ENCODE data around the gene EPHB2. TPM values are rescaled to one million over a fixed set of nuclear protein-coding genes. Genes with fewer than 3 reads are reported as not detected.

Gene EPHB2
- total RNA-seq, 1 donor from 2014 or later: 6.0 TPM

DNA sequence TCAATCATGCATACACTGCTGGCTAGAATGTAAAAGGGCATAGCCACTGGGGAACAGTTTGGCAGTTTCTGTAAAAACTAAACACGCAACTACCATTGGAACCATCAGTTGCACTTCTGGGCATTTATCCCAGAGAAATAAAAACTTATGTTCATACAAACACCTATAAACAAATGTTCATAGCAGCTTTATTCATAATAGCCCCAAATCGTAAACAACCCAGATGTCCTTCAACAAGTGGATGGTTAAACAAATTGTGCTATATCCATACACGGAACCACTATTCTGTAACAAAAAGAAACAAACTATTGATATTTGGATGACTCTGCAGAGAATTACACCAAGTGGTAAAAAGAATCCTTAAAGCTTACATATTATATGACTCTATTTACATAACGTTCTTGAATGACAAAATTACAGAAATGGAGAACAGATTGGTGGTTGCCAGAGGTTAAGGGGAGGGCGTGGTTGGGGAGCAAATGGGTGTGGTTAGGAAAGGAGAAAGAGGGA is 239.2 kb downstream of the EPHB2 start:
- ATAC-seq (no peak), DNase-seq (no peak)
- H3K4me1 ChIP-seq: no peaks in the 10 kb centered on the region
- H3K36me3 ChIP-seq: no peaks in the 10 kb centered on the region
- TF ChIP-seq, protein P1, sequence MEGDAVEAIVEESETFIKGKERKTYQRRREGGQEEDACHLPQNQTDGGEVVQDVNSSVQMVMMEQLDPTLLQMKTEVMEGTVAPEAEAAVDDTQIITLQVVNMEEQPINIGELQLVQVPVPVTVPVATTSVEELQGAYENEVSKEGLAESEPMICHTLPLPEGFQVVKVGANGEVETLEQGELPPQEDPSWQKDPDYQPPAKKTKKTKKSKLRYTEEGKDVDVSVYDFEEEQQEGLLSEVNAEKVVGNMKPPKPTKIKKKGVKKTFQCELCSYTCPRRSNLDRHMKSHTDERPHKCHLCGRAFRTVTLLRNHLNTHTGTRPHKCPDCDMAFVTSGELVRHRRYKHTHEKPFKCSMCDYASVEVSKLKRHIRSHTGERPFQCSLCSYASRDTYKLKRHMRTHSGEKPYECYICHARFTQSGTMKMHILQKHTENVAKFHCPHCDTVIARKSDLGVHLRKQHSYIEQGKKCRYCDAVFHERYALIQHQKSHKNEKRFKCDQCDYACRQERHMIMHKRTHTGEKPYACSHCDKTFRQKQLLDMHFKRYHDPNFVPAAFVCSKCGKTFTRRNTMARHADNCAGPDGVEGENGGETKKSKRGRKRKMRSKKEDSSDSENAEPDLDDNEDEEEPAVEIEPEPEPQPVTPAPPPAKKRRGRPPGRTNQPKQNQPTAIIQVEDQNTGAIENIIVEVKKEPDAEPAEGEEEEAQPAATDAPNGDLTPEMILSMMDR (IDR thresholded peaks at IDR 0.05): no peak
- no peak overlapping the region for H3K27ac ChIP-seq
- H3K4me3 ChIP-seq: no peak overlapping the region
- peaks cover 42% of the 10 kb centered on the region for H3K27me3 ChIP-seq
- H3K9me3 ChIP-seq: no peaks in the 10 kb centered on the region
- intact Hi-C loops (cut with DNase I): no loop called here

- Histone ChIP-seq H3K36me3 (no peaks in the 10 kb centered on the region), H3K9me3 (no peaks in the 10 kb centered on the region), H3K27me3 (peaks cover 47% of the 10 kb centered on the region), H3K4me1 (no peaks in the 10 kb centered on the region), H3K27ac (no peak overlapping the region), H3K4me3 (no peak overlapping the region)
- TF ChIP-seq, protein P1 (IDR thresholded peaks at IDR 0.05): no peak
- intact Hi-C loops (cut with DNase I): no loop called here
- ATAC-seq: no peak
- no peak for DNase-seq
Measured at GRCh38 chr1:22951796-22952195, 241.2 kb downstream of the EPHB2 start.

DNA sequence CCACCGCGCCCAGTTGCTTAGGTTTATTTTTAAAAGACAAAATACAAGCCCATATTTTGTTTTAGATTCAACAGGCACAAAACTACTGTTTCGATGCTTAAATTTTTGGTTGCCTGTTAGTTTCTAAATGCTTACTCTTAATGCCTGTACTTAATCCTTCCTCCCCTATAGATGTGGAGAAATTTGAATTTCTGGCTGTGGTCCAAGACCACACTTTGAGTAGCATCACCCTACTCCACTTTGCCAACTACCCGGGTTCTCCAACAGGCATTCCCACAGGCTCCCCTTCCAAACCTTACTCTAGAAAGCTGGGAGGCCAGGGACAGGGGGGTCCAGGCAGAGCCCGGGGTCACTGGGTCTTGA is 242.0 kb downstream of the EPHB2 start:
- TF ChIP-seq, protein P1 (IDR thresholded peaks at IDR 0.05): no peak
- DNase-seq (no peak), ATAC-seq (no peak)
- intact Hi-C loops (cut with DNase I): no loop called here
- Histone ChIP-seq H3K4me3 (no peak overlapping the region), H3K27ac (no peak overlapping the region), H3K9me3 (no peaks in the 10 kb centered on the region), H3K27me3 (peaks cover 47% of the 10 kb centered on the region), H3K4me1 (no peaks in the 10 kb centered on the region), H3K36me3 (no peaks in the 10 kb centered on the region)

GRCh38 chr1:22953057-22953739 is 242.6 kb downstream of the EPHB2 start:
- Histone ChIP-seq H3K4me1 (no peaks in the 10 kb centered on the region), H3K36me3 (no peaks in the 10 kb centered on the region), H3K27me3 (peaks cover 47% of the 10 kb centered on the region), H3K27ac (no peak overlapping the region), H3K4me3 (no peak overlapping the region), H3K9me3 (no peaks in the 10 kb centered on the region)
- peak; percentile 23 for ATAC-seq
- no peak for DNase-seq
- TF ChIP-seq, protein P1 (IDR thresholded peaks at IDR 0.05): no peak
- intact Hi-C loops (cut with DNase I): no loop called here

DNA sequence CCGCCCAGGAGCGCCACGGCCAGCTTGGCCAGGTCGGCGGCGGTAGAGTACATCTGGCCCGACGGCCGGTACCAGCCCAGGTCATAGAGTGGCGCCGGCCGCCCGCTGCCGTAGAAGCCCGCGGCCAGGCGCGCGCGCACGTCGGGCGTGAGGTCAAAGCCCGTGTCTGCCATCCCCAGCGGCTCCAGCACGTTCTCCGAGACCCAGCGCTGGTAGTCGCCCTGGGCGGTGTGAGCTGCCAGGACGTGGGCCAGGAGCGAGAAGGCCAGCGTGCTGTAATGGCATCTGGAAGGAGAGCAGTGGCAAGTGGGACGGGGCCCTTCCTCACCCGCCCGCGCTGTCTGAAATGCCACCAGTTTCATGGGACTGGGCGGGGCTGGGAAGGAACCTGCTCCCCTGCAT is 243.1 kb downstream of the EPHB2 start:
- intact Hi-C loops (cut with DNase I): no loop called here
- Histone ChIP-seq H3K4me3 (no peak overlapping the region), H3K4me1 (no peaks in the 10 kb centered on the region), H3K9me3 (no peaks in the 10 kb centered on the region), H3K27ac (no peak overlapping the region), H3K27me3 (peaks cover 47% of the 10 kb centered on the region), H3K36me3 (no peaks in the 10 kb centered on the region)
- DNase-seq: no peak
- TF ChIP-seq, protein P1 (IDR thresholded peaks at IDR 0.05): no peak
- peak; percentile 36 for ATAC-seq

Measured in upper lobe of right lung (tissue), 1 donor.